Suppressor macrophage treated with lipopolysaccharide for 4 hours (primary cell): Measurements from ENCODE around the gene CASQ2.
"Not testable (repeated sequence)": the region's sequence is repeated elsewhere in the genome, so short reads cannot be mapped to it uniquely, and the experiment has no call there.

Source experiments
- DNase-seq: peaks from one replicate; pipeline ENCODE4 v3.0.0-alpha.2; 2020

Gene CASQ2

DNA sequence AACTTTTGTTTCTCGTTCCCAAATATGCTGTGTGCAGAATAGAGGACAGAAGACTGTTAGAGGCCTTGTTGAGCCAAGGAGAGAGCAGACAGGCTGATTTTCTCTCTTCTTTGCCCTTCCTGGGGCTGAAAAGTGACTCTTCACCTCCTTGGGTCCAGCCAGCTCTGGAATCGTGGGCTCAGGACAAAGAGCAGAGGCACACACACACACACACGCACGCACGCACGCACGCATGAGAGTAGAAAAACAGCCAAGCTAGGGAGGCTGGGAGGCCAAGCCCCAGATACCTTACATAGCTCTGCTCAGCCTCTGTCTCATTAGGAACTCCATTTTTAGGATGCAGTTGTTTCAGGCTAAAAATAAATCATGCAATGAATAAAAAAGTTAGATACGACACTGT lies at the start of gene CASQ2:
Gene CASQ2 (minus strand): TSS at position 166 of the 400 bp plus-strand sequence. CDS start 173 bp downstream, outside the sequence.
- DNase-seq: no peak

DNA sequence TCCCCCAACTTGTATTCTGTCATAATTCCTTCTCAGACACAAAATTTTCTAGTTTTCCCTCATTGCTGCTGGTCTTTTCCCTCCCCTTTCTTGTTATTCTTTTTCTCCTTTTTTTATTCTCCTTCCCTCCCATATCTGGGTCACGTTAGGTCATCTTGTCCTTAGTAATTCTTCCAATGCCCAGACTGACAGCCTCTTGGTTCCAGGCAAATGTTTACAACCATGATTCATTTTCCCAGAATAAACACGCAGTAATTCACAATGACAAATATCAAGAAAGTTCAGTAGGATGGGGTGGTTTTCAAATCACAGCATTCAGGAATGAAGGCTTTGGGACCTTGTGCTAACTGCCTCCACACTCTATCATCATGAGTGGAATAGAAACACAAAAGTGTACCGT lies 47.2 kb upstream of the CASQ2 start:
- no peak for DNase-seq

DNA sequence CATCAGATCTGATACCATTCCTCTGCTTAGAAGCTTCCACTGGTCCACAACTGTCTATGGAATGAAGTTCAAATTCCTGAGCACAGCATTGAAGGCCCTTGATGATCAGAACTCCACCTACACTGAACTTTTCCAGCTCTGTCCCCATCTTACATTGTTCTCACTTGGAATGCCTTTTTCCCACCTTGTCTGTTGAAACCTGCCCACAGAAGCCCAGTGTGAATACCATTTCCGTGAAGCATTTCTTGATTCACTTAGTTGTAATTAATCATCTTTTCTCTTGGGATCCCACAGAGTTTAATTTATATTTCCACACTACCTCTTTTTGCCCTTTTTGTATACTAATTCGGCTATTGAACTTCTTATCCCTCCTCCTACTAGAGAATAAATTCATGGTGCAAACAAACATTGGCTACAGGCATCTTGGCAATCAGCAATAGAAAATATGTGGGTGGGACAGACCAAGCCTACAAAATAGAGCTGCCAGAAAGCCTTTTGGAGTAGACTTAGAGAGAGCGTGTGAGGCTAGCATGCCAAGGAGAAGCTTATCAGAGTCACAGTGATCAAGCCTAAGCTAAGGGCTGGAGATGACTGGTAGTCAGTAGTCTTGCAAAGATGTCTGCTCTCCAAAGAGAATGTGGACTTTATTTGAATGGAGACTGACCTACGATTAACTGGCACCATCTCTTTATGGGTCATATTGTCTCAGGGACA lies 46.3 kb upstream of the CASQ2 start:
- DNase-seq: no peak

DNA sequence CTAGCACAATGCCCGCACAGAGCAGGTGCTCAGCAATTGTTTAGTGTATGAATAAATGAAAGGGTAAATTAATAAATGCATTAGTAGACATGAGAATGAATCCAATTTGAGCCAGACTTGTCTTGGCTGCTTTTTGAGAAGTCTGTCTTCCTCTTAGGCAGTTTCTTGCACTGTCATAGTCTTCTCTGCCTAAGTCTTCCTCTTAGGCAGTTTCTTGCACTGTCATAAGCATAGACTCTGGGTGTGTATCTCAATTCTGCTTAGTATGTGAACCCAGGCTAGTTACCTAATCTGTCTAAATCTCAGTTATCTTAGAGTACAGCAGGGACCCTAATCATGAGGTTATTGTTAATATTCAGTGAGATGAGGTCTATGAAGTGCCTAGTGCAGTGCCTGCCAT lies 45.2 kb upstream of the CASQ2 start:
- no peak for DNase-seq

DNA sequence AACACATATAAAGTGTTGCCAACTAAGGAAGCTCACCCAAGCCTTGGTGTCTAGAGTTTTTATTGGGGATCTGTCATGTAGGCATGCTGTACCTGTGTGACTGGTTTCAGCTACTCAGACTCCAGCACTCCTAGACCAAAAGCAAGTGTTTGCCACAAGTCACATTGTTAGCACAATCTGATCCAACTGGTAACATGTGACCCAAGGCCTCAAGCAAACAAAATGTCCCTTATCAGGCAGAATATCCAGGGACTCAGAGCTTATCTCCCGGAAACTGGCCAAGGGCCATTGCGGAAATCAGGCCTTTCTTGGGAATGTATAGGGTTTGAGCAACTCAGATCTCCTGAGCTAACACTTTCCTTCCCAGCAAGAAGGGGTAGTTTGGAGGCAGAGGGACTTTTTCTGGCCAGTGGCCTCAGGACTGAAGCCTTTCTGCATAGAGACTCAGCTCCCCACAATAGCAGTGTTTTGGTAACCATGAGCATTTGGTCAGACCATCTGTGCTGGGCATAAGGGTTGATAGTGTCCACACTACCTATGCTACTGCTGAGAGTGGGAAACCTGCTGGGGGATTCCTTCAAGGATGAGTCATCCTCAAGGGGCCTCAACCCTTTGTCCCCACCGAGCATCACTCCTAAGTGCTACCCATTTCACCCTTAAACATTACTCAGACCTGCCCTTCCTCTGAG lies 42.8 kb upstream of the CASQ2 start:
- no peak for DNase-seq

DNA sequence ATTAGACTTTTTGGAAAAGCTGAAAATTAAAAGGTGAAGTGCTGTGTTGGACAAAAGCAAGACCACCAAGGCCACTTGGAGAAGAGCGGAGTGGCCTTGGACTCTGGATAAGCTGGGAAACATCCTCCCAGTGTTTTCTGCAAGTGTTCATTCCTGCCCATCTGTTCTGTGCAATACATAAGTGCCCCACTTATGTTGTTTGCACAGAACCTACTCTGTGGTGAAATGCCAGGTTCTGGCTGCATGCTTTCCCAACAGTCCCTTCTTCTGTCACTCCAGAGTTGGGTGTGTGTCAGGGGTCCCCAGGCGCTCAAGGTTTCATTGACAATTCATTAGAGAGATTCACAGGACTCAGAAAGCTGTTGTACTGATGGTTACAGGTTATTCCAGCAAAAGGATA lies 42.1 kb upstream of the CASQ2 start:
- DNase-seq: no peak

DNA sequence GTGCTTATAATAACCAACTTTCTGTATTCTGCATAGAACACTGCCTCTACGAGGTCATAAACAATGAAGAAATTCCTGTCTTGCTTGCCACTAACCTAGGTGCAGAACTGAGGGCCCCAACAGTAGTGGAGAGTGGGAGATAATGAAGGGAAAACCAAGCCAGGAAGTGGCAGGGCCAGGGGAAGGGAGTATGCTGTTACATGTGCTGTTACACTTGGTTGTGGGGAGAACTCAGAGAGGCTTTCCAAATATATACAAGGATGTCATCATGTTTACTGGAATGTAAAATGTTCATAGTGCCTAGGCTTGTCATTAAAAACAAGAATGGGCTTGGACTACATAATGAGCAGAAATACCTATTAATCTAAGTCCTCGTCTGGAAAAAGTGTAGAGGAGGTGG lies 41.3 kb upstream of the CASQ2 start:
- no peak for DNase-seq

DNA sequence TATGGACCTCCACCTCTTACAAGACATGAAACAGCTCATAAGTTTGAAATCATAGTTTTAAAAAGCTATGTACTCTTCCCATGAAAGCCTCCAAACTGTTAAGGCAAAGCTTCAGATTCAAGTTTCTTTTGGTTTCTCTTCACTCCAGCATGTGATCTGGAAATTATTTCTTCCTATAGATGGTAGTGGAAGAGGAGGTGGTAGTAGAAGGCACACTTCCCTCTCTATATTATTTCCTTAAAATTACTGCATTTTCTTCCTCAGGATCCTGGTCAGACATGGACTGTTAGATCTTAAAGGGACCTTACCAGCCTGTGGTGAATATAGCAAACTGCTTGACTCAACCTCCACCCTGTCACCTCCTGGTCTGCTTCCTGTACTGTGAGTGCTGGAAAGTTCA lies 40.6 kb upstream of the CASQ2 start:
- peak; percentile 27 for DNase-seq

DNA sequence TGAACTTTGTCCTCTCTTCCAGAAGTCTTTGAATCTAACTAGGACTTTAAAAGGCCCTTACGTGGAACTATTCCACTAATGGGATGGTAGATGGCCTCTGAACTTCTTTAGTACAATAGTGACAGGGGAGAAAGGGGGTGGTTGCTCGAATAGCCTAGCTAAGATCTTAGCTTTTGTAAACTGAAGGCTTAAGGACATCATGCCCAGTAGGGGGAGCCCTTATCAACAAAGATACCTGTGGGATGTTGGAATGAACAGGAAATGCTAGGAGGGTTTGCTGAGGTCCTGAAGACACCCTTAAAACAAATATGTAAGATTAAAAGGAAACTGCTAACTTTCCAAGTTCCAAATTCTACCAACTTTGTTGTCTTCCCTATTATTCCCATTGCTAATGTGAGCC lies 39.2 kb upstream of the CASQ2 start:
- DNase-seq: peak; percentile 87

DNA sequence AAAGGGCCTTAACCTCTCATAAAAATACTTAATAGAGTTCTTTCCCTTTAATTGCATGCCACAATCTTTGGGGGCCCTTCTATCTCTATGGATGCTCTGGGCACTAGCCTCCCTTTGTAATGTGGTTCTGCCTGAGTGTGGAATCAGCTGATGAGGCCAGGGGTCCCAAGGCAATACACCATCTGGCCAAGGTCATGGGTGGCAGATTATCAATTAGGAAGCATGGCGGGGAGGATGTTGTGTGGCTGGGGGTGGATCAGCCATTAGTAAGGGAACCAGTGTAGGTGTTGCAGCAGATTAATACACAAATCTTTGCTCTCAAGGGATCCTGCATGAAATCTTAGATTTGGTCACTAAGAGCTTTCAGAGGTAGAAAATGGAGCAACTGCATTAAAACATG lies 37.1 kb upstream of the CASQ2 start:
- DNase-seq: no peak

DNA sequence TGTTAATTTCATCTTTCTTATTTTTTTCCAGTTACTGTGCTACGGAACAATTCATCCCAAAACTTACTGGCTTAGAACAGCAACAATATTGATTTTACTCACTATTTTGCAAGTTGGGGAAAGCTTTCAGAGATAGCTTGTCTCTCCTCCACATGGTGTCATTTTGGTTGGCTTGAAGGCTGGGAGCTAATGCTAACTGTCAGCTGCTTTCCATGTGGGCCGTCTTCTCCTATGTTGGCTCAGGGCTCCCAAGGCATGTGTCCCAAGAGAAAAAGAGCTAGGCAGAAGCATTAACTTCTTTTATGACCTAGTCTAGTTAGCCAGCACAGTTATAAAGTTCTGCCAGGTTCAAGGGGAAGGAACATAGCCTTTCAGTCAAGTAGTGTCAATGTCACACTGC lies 33.9 kb upstream of the CASQ2 start:
- no peak for DNase-seq

DNA sequence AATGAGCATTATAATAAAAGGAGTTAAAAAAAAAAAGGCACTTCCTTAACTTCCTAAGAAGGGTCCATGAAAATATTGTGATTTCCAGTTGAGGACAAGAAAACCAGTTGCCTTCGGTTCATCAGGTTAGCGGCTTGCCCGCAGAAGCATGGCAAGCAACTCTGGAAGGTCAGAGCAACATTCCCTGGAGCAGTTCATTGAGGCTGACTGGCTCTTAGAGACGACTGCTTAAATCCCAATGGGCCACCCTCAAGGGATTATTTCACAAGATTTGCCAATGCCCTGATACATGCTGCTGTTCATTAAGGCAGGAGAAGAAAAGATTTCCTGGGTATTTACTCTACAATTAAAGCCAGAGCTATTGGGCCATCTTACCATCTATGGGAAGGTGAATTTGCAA lies 29.0 kb upstream of the CASQ2 start:
- no peak for DNase-seq

DNA sequence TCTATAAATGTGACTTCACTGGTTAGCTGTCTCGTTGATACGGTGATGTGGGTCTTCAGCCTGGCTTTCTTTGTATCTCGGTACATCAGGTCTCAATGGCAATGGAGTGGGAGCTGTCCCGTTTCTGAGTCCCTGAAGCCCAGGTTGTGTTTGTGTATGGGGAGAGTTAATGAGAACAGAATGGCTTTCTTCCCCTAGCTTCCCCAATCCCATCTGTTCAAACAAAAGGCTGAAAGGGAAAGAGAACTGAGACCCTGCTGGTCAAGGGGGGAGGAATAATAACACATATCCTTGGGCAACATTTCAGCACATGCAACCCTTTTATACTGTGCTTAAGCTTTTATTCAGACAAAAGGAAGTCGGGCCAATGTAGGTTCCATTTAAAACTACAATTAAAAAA lies 28.4 kb upstream of the CASQ2 start:
- DNase-seq: no peak

DNA sequence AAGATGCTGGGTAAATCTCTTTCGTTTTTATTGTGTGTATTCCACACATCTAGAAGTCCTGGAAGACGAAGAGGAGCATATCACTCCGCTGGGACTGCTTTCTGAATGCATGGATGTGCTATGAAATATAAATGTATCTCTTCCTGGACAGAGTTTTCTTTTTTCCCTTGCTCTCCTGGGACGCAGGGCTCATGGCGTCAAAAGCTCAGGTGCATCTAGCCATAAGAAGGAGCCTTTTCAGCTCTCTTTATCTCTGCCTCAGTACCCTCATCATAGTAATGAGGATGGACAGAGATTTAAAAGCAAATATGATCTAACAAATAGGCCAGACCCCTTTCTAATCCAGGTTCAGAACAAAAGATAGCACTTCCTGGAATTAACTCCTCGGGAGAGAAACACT lies 27.5 kb upstream of the CASQ2 start:
- DNase-seq: no peak

DNA sequence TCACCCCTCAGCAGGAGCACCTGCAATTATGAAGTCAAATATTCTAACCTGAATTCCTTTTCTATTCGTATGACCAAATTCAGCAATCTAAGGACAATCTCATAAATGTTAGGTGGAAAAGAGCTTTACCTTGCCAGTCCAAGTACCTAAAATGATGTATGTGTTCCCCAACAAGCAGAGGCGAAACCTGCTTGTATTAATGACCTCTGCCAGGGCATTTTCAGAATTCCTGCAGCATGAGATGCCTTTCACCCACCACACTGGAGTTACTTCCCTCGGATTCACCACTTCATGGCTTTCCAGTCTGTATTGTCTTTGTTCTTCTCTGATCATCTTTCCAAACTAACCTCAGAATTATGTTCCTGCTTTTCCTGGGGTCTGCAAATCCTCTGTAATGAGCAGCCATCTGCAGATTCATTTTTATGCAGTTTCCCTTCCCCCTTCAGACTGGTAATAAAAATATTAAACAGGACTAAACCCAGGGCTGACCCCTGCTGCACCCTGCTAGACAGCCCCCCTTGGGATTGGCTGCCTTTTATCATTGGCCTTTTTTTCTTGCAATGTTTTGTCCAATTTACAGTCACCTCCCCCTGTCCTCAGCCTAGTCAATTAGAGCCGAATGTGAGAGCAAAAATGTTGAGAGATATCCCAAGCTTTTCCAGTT lies 26.6 kb upstream of the CASQ2 start:
- DNase-seq: no peak

DNA sequence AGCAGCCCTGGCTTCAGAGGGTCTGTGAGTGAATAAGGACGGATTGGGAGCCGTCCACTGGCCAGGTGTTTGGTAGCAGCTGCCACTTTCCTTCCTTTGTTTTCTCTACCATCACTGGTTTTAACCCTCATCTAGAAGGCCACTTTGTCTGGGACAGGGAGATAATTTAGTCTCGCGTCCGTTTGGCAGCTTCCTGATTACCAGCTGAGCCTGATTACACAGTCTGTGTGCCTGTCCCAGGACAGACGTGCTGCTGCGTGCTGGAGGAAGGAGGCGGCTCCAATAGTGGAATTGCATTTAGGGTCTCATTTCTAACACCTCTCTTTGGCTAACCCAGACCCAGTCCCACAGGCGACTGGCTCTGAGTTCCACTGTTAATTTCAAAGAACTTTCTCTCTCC lies 24.6 kb upstream of the CASQ2 start:
- DNase-seq: no peak

DNA sequence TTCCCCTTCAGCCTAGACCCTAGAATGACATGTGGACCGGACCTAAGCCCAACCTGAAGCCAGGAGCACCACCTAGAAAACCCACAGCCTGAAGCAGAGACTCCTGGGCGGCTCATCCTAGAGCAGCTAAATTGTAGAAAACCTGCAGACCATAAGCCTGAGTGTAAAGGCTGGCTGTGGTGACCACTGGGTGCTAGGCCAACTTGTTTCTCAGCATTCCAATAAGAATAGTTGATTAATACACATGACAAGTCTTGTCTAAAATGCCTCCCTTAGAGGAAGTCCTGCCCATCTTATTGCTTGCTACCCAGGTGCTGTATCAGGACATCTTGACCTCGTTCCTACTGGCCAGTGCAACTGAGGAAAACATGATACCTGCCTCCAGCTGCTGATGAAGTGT lies 23.3 kb upstream of the CASQ2 start:
- no peak for DNase-seq

DNA sequence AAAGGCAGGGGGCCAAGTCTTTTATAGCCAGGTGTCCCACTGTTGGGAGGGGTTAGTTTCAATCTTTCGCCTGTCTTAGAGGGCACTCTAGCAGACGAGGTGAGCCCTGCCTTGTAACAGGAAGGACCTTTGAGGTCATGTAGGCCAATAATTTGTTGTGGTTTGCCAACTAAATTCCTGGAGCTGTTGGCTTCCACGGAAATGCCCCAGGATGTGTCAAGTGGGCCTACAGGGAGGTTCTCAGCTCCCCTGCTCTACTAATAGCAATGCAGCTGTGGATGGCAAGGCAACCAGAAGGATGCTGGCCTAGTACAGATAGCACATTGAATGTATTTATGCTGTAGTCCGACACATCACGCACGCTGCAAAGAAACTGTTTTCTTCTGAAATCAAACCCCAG lies 22.3 kb upstream of the CASQ2 start:
- no peak for DNase-seq

DNA sequence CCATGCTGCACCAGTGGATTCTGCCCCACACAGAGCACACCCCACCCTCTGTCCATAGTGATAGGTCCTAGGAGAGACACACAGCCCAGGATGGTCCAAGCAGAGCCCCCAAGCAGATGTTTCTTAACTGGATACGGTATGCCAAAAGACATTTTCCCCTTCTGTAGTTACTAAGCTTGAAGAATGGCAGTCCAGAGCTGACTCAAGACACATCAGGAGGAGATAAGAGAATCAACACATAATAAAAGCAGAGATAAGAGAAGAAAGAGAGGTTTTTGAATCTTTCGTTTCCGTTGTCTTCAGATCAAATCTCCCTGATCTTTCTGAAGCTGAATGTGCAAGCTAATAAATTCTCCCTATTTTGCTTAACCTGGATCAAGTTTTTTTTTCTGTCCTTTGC lies 21.8 kb upstream of the CASQ2 start:
- no peak for DNase-seq

DNA sequence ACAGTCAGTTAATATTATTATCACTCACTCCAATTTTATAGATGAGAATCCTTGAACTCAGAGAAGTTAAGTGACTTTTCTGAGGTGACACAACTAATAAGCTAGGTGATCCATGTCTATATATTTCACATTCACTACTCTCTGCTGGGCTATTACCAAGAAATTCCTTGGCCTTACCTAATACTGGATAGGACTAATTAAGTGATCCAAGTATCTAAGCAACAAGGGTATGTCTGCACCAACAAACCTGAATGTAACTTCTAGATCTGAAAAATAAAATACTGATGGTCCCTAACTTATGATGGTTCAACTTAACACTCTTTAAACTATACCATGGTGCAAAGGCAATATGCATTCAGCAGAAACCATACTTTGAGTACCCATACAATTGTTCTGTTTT lies 14.8 kb upstream of the CASQ2 start:
- no peak for DNase-seq

DNA sequence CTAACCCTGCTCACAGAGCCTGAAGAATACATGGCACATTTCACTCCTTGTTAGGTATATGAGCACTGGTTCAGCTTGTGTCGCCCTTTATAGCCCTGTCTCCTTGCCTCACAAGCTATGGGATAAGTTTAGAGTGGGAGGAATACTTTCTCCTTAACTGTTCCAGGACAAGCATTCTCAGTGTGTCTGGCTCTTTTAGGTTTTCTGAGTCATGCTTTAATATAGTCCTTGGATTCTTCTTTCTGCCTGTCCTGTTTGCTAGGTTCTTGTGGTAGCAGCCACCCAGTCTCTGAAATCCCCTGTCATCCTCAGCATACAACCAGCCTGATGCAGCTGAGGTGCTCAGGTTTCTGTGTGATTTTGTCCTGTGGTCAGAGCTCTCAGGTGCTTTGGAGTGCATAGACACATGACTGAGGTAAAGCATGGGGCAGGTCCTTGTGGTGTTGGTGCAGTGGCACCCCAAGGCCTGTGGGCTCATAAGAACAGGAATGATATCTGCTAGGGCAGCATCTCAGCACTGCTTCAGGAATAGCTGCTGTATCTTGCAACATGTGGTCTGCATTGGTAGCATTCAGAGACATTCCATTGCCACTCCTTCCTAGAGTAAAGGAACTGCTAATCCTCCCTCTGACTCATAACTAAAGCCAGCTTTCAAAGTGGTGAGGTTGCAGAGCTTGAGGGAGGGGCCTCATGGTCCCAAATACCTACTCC lies 14.2 kb upstream of the CASQ2 start:
- peak; percentile 25 for DNase-seq

DNA sequence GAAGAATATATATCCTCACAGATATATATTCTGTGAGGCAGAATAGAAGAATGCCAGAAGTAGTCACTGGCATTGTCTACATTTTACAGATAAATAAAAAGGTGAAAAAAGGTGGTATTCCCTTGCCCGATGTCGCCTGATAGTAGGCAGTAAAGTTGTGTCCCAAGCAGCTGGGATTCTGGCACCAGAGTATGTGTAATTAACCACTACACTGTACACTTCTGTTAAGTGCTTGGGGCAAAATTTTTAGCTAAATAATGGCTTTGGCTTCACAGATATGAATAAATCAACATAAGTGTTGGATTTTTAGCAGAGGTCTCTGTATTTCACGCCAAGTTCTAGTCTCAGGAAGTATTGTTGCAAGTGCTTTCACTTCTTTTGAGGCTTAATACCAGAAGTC lies 13.3 kb upstream of the CASQ2 start:
- DNase-seq: no peak

DNA sequence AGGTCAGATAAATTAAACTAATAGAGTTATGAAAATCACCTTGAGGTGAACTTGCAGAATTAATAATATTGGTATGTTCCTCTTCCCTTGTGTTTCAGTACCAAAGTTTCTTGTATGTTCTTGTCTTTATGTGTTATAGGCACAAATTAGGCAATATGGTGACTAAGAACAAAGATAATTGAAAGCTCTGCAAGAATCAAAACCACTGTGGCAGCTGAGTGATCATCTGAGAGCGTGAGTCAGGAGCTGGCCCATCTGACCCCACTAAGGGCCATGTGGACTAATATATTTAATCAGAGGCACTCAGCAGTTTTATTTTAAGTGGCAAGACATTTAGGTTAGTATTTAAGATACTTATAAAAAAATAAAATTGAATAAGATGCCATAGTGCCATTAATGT lies 12.8 kb upstream of the CASQ2 start:
- peak; percentile 83 for DNase-seq

DNA sequence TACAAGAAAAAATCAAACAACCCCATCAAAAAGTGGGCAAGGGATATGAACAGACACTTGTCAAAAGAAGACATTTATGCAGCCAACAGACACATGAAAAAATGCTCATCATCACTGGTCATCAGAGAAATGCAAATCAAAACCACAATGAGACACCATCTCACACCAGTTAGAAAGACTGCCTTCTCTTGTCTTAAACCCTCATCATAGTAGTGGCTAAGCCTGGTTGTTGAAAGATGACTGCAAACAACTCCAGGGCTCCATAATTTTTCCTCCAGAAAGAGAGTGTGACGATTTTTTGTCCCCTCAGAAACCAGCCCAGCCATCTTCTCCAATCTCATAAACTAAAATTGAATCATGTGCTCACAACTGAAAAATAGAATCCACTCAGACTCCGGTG lies 12.1 kb upstream of the CASQ2 start:
- DNase-seq: not testable (repeated sequence)
